CD4-positive, alpha-beta T cell treated with Interleukin-6 for 4 hours (primary cell): ENCODE measurements around the gene SCUBE1.

Experiments
- DNase-seq: peaks from one replicate; pipeline ENCODE4 v3.0.0-alpha.2; 2020; ENCODE audit warnings: mixed read lengths

SCUBE1 gene

GRCh38 chr22:43151251-43152002 lies 191.7 kb downstream of the SCUBE1 start, which contains the start of gene TSPO:
Gene TSPO (plus strand): TSS chr22:43151559. CDS start chr22:43159239, 7,680 bp downstream.
- DNase-seq, result peak; percentile 81

- peak; percentile 6 for DNase-seq
Measured at GRCh38 chr22:43150731-43151206, 192.4 kb downstream of the SCUBE1 start.

GRCh38 chr22:43148581-43148980 lies 194.6 kb downstream of the SCUBE1 start:
- no peak for DNase-seq

GRCh38 chr22:43147821-43148220 lies 195.4 kb downstream of the SCUBE1 start:
- no peak for DNase-seq
